ENCODE measurements around the gene BEAN1.

The BEAN1 gene

GRCh38 chr16:66414891-66415290 is 12.2 kb upstream of the BEAN1 start:
- no peak for TF ChIP-seq EZH2phosphoT487 (IDR thresholded peaks at IDR 0.05; ENCODE audit: borderline replicate concordance, low read length)
- no peak for TF ChIP-seq CTCF (IDR thresholded peaks at IDR 0.05; ENCODE audit: low read depth, low read length, poor library complexity, severe bottlenecking)
- no peak overlapping the region for H3K4me2 ChIP-seq (ENCODE audit: low read length)
- no peak overlapping the region for H3K27ac ChIP-seq (ENCODE audit: low read depth, low read length)

GRCh38 chr16:66416136-66416535 is 11.0 kb upstream of the BEAN1 start:
- TF ChIP-seq EZH2phosphoT487 (IDR thresholded peaks at IDR 0.05; ENCODE audit: borderline replicate concordance, low read length) (no peak), CTCF (IDR thresholded peaks at IDR 0.05; ENCODE audit: low read depth, low read length, poor library complexity, severe bottlenecking) (no peak)
- no peaks in the 10 kb centered on the region for H3K79me2 ChIP-seq (ENCODE audit: control insufficient read depth, low read length)
- no peaks in the 10 kb centered on the region; the same call in 1 of the 2 replicates for H3K9me3 ChIP-seq (ENCODE audit: control insufficient read depth, insufficient read depth, low read length)
- H3K4me1 ChIP-seq (ENCODE audit: control insufficient read depth, low read length) = no peaks in the 10 kb centered on the region
- H3K9me2 ChIP-seq (replicated peaks; ENCODE audit: control insufficient read depth, low read length) = no peaks in the 10 kb centered on the region
- peaks cover 13% of the 10 kb centered on the region; the same call in 1 of the 2 replicates for H3K27me3 ChIP-seq (ENCODE audit: control insufficient read depth, low read length)
- no peak overlapping the region for H3K4me3 ChIP-seq (ENCODE audit: low read length)
- H4K20me1 ChIP-seq (ENCODE audit: control insufficient read depth, insufficient read depth, low read depth, low read length) = no peaks in the 10 kb centered on the region
- no peak overlapping the region for H3K27ac ChIP-seq (ENCODE audit: low read depth, low read length)
- no peaks in the 10 kb centered on the region for H3F3A ChIP-seq (ENCODE audit: control insufficient read depth, insufficient read depth)
- no peaks in the 10 kb centered on the region for H3K36me3 ChIP-seq (ENCODE audit: control insufficient read depth, low read length)
- no peak overlapping the region for H3K4me2 ChIP-seq (ENCODE audit: low read length)

More at GRCh38 chr16:66414891-66415290, 12.2 kb upstream of the BEAN1 start:
- peaks cover under 1% of the 10 kb centered on the region; the same call in 1 of the 2 replicates for H3K9me3 ChIP-seq (ENCODE audit: control insufficient read depth, insufficient read depth, low read length)
- H3K79me2 ChIP-seq (ENCODE audit: control insufficient read depth, low read length) = no peaks in the 10 kb centered on the region
- no peaks in the 10 kb centered on the region for H3K4me1 ChIP-seq (ENCODE audit: control insufficient read depth, low read length)
- no peaks in the 10 kb centered on the region for H3K9me2 ChIP-seq (replicated peaks; ENCODE audit: control insufficient read depth, low read length)
- H3K36me3 ChIP-seq (ENCODE audit: control insufficient read depth, low read length) = no peaks in the 10 kb centered on the region
- no peaks in the 10 kb centered on the region for H3F3A ChIP-seq (ENCODE audit: control insufficient read depth, insufficient read depth)
- no peaks in the 10 kb centered on the region for H4K20me1 ChIP-seq (ENCODE audit: control insufficient read depth, insufficient read depth, low read depth, low read length)
- no peak overlapping the region for H3K4me3 ChIP-seq (ENCODE audit: low read length)
- peaks cover 8% of the 10 kb centered on the region; the same call in 1 of the 2 replicates for H3K27me3 ChIP-seq (ENCODE audit: control insufficient read depth, low read length)

GRCh38 chr16:66416939-66417700 is 10.0 kb upstream of the BEAN1 start:
- Histone ChIP-seq H3K27me3 (ENCODE audit: control insufficient read depth, low read length) (peaks cover 14% of the 10 kb centered on the region; the same call in 1 of the 2 replicates), H3K9me2 (replicated peaks; ENCODE audit: control insufficient read depth, low read length) (no peaks in the 10 kb centered on the region), H3K4me1 (ENCODE audit: control insufficient read depth, low read length) (no peaks in the 10 kb centered on the region), H3K79me2 (ENCODE audit: control insufficient read depth, low read length) (no peaks in the 10 kb centered on the region), H3K27ac (ENCODE audit: low read depth, low read length) (no peak overlapping the region), H3K36me3 (ENCODE audit: control insufficient read depth, low read length) (no peaks in the 10 kb centered on the region), H4K20me1 (ENCODE audit: control insufficient read depth, insufficient read depth, low read depth, low read length) (no peaks in the 10 kb centered on the region), H3K9me3 (ENCODE audit: control insufficient read depth, insufficient read depth, low read length) (no peaks in the 10 kb centered on the region; the same call in 1 of the 2 replicates), H3K4me3 (ENCODE audit: low read length) (no peak overlapping the region), H3K4me2 (ENCODE audit: low read length) (no peak overlapping the region), H3F3A (ENCODE audit: control insufficient read depth, insufficient read depth) (no peaks in the 10 kb centered on the region)
- TF ChIP-seq EZH2phosphoT487 (IDR thresholded peaks at IDR 0.05; ENCODE audit: borderline replicate concordance, low read length) = no peak
- no peak for TF ChIP-seq CTCF (IDR thresholded peaks at IDR 0.05; ENCODE audit: low read depth, low read length, poor library complexity, severe bottlenecking)

Measured in DOHH2 (cell line).